Mesodermal cell (in vitro differentiated cells): ENCODE results near the gene FAM3A.

Source experiments
- H3K27ac ChIP-seq: 2 replicates; pipeline ENCODE4 v1.7.0; 2013; ENCODE audit warnings: mild to moderate bottlenecking, low read depth, low read length, moderate library complexity; ENCODE audit not compliant: severe bottlenecking
- H3K36me3 ChIP-seq: 2 replicates; pipeline ENCODE4 v1.7.1; 2013; ENCODE audit warnings: mild to moderate bottlenecking, low read length, moderate library complexity; ENCODE audit not compliant: control insufficient read depth, insufficient read depth
- H3K4me1 ChIP-seq: one replicate; pipeline ENCODE4 v1.7.1; 2013; ENCODE audit warnings: mild to moderate bottlenecking, low read length; ENCODE audit not compliant: insufficient read depth, control insufficient read depth, poor library complexity, severe bottlenecking
- H3K4me3 ChIP-seq: 2 replicates; pipeline ENCODE4 v1.7.0; 2013; ENCODE audit warnings: low read length, control low read depth, mild to moderate bottlenecking; ENCODE audit not compliant: insufficient read depth, poor library complexity, severe bottlenecking; ENCODE audit errors: extremely low read depth
- H3K9me3 ChIP-seq: 2 replicates; pipeline ENCODE4 v1.7.1; 2013; ENCODE audit warnings: mild to moderate bottlenecking, low read length, moderate library complexity; ENCODE audit not compliant: control insufficient read depth
- WGBS, 2 experiments: methylation state at CpG; one replicate each; pipeline ENCODE4 v1.1.5; 2013; ENCODE audit warnings: missing lambda C conversion rate in 2 of 2; ENCODE audit not compliant: insufficient coverage in 2 of 2; 5-methylcytosine and 5-hydroxymethylcytosine counted together

FAM3A gene

GRCh38 chrX:154531626-154532025 is 15.6 kb upstream of the FAM3A start:
- H3K27ac ChIP-seq = peak overlapping the region; percentile 66
- no peak overlapping the region for H3K4me3 ChIP-seq
- H3K9me3 ChIP-seq = no peaks in the 10 kb centered on the region
- 55% methylated on average over 4 of the region's 16 CpGs; no CpG with 5 or more reads in 1 of the 2 experiments for WGBS, 2 experiments
- H3K36me3 ChIP-seq = peaks cover 26% of the 10 kb centered on the region
- peaks cover 11% of the 10 kb centered on the region for H3K4me1 ChIP-seq

GRCh38 chrX:154530286-154530685 is 14.3 kb upstream of the FAM3A start:
- H3K9me3 ChIP-seq = no peaks in the 10 kb centered on the region
- WGBS, 2 experiments = 95% methylated on average over 11 of the region's 11 CpGs; no CpG with 5 or more reads in 1 of the 2 experiments
- no peak overlapping the region for H3K27ac ChIP-seq
- peaks cover 21% of the 10 kb centered on the region for H3K36me3 ChIP-seq
- H3K4me1 ChIP-seq = peaks cover 11% of the 10 kb centered on the region
- H3K4me3 ChIP-seq = no peak overlapping the region

- WGBS, 2 experiments = 94 to 100% methylated on average over 2 to 4 of the region's 6 CpGs
- no peaks in the 10 kb centered on the region for H3K9me3 ChIP-seq
- peaks cover 17% of the 10 kb centered on the region for H3K36me3 ChIP-seq
- no peak overlapping the region for H3K27ac ChIP-seq
- no peak overlapping the region for H3K4me3 ChIP-seq
- peaks cover 8% of the 10 kb centered on the region for H3K4me1 ChIP-seq
Observed at GRCh38 chrX:154529206-154529612, 13.2 kb upstream of the FAM3A start.

- no peaks in the 10 kb centered on the region for H3K36me3 ChIP-seq
- H3K27ac ChIP-seq = peak overlapping the region; percentile 59
- WGBS, 2 experiments = 29 to 34% methylated on average over 3 to 4 of the region's 15 CpGs
- H3K9me3 ChIP-seq = no peaks in the 10 kb centered on the region
- H3K4me3 ChIP-seq = no peak overlapping the region
- H3K4me1 ChIP-seq = peaks cover 8% of the 10 kb centered on the region
Observed at GRCh38 chrX:154526901-154527675, 11.1 kb upstream of the FAM3A start.

GRCh38 chrX:154525606-154526490 is 9.8 kb upstream of the FAM3A start:
- Histone ChIP-seq H3K27ac (no peak overlapping the region), H3K4me3 (no peak overlapping the region), H3K36me3 (no peaks in the 10 kb centered on the region), H3K9me3 (no peaks in the 10 kb centered on the region), H3K4me1 (peaks cover 4% of the 10 kb centered on the region)
- WGBS, 2 experiments = 94 to 97% methylated on average over 6 of the region's 14 CpGs

GRCh38 chrX:154519389-154519788 is 3.4 kb upstream of the FAM3A start:
- Histone ChIP-seq H3K4me3 (no peak overlapping the region), H3K27ac (no peak overlapping the region), H3K36me3 (no peaks in the 10 kb centered on the region), H3K4me1 (peaks cover 4% of the 10 kb centered on the region), H3K9me3 (no peaks in the 10 kb centered on the region)
- WGBS, 2 experiments = 96 to 97% methylated on average over 5 to 7 of the region's 8 CpGs

- Histone ChIP-seq H3K4me1 (peaks cover 4% of the 10 kb centered on the region), H3K27ac (peak overlapping the region; percentile 97), H3K4me3 (peak overlapping the region; percentile 34), H3K9me3 (no peaks in the 10 kb centered on the region), H3K36me3 (no peaks in the 10 kb centered on the region)
- WGBS, 2 experiments = 5 to 6% methylated on average over 9 to 14 of the region's 25 CpGs
Observed at GRCh38 chrX:154517101-154517781, 1.2 kb upstream of the FAM3A start.

GRCh38 chrX:154516656-154517100 is 646 bp upstream of the FAM3A start:
- Histone ChIP-seq H3K9me3 (no peaks in the 10 kb centered on the region), H3K4me1 (peaks cover 4% of the 10 kb centered on the region), H3K36me3 (no peaks in the 10 kb centered on the region), H3K4me3 (peak overlapping the region; percentile 34), H3K27ac (peak overlapping the region; percentile 97)
- 0 to 3% methylated on average over 3 to 5 of the region's 19 CpGs for WGBS, 2 experiments

- 23 to 100% methylated on average over 1 to 17 of the region's 34 CpGs for WGBS, 2 experiments
- Histone ChIP-seq H3K4me1 (peaks cover 4% of the 10 kb centered on the region), H3K36me3 (no peaks in the 10 kb centered on the region), H3K27ac (no peak overlapping the region), H3K9me3 (no peaks in the 10 kb centered on the region), H3K4me3 (peak overlapping the region; percentile 51)
Observed at GRCh38 chrX:154515090-154515965, 704 bp downstream of the FAM3A start.

- H3K36me3 ChIP-seq = peaks cover 12% of the 10 kb centered on the region
- H3K27ac ChIP-seq = no peak overlapping the region
- peaks cover 4% of the 10 kb centered on the region for H3K4me1 ChIP-seq
- no peak overlapping the region for H3K4me3 ChIP-seq
- no peaks in the 10 kb centered on the region for H3K9me3 ChIP-seq
- WGBS, 2 experiments = 100% methylated on average over 1 of the region's 2 CpGs
Observed at GRCh38 chrX:154513716-154514115, 2.3 kb downstream of the FAM3A start.
